ENCODE results near the gene CEP76. TPM values are rescaled to one million over a fixed set of nuclear protein-coding genes. Genes with fewer than 3 reads are reported as not detected.

CEP76 gene
- total RNA-seq, 1 experiment from 2014 or later, result 22.3 TPM

- H3K36me3 ChIP-seq (ENCODE audit: insufficient read depth, low read length, poor library complexity, severe bottlenecking), result no peaks in the 10 kb centered on the region
- intact Hi-C loops (cut with micrococcal nuclease; ENCODE audit: unreplicated experiment), result no loop called here
- no TSS peak for BruUV-seq (replicated peaks)
Measured at GRCh38 chr18:12750715-12751502, 48.4 kb upstream of the CEP76 start.

GRCh38 chr18:12750076-12750714, 47.7 kb upstream of the CEP76 start:
- DNase-seq (ENCODE audit: low spot score), result no peak
- H3K36me3 ChIP-seq (ENCODE audit: insufficient read depth, low read length, poor library complexity, severe bottlenecking), result no peaks in the 10 kb centered on the region
- H3K9me3 ChIP-seq (ENCODE audit: low read depth, low read length, poor library complexity, severe bottlenecking), result no peaks in the 10 kb centered on the region
- intact Hi-C loops (cut with micrococcal nuclease; ENCODE audit: unreplicated experiment), result no loop called here
- TF ChIP-seq CTCF (conservative IDR thresholded peaks at IDR 0.05; ENCODE audit: low read depth, low read length), result no peak
- no peak for TF ChIP-seq EZH2 (IDR thresholded peaks at IDR 0.05; ENCODE audit: borderline replicate concordance, low read depth, low read length, poor library complexity, severe bottlenecking)
- no peak overlapping the region for H3K27ac ChIP-seq (ENCODE audit: low read depth, low read length, poor library complexity, severe bottlenecking)
- no peak overlapping the region for H3K4me3 ChIP-seq (ENCODE audit: low read depth, low read length, poor library complexity, severe bottlenecking)
- BruUV-seq (replicated peaks), result no TSS peak
- POLR2A ChIA-PET (ENCODE audit: low non-redundant PET), result interaction anchor here (0.7 kb wide), 1 partner anchor 377 kb away, joined by 4 read pairs; no protein-coding TSS in a partner anchor
- CTCF ChIA-PET, result no interaction called here
- H3K4me1 ChIP-seq (ENCODE audit: insufficient read depth, low read length, poor library complexity, severe bottlenecking), result peaks cover 5% of the 10 kb centered on the region
- no peaks in the 10 kb centered on the region for H3K27me3 ChIP-seq (replicated peaks; ENCODE audit: insufficient read depth, low read depth, low read length, poor library complexity)

More at GRCh38 chr18:12750715-12751502, 48.4 kb upstream of the CEP76 start:
- ChIA-PET POLR2A (ENCODE audit: low non-redundant PET) (no interaction called here), CTCF (no interaction called here)
- Histone ChIP-seq H3K27me3 (replicated peaks; ENCODE audit: insufficient read depth, low read depth, low read length, poor library complexity) (no peaks in the 10 kb centered on the region), H3K4me3 (ENCODE audit: low read depth, low read length, poor library complexity, severe bottlenecking) (no peak overlapping the region), H3K27ac (ENCODE audit: low read depth, low read length, poor library complexity, severe bottlenecking) (no peak overlapping the region), H3K9me3 (ENCODE audit: low read depth, low read length, poor library complexity, severe bottlenecking) (no peaks in the 10 kb centered on the region), H3K4me1 (ENCODE audit: insufficient read depth, low read length, poor library complexity, severe bottlenecking) (no peaks in the 10 kb centered on the region)
- TF ChIP-seq EZH2 (IDR thresholded peaks at IDR 0.05; ENCODE audit: borderline replicate concordance, low read depth, low read length, poor library complexity, severe bottlenecking), result no peak
- DNase-seq (ENCODE audit: low spot score), result no peak

- intact Hi-C loops (cut with micrococcal nuclease; ENCODE audit: unreplicated experiment), result no loop called here
- CTCF ChIA-PET, result no interaction called here
Measured at GRCh38 chr18:12749121-12749520, 46.6 kb upstream of the CEP76 start.

More at GRCh38 chr18:12749121-12749520, 46.6 kb upstream of the CEP76 start:
- Histone ChIP-seq H3K4me1 (ENCODE audit: insufficient read depth, low read length, poor library complexity, severe bottlenecking) (peaks cover 7% of the 10 kb centered on the region), H3K27me3 (replicated peaks; ENCODE audit: insufficient read depth, low read depth, low read length, poor library complexity) (no peaks in the 10 kb centered on the region), H3K9me3 (ENCODE audit: low read depth, low read length, poor library complexity, severe bottlenecking) (no peaks in the 10 kb centered on the region), H3K27ac (ENCODE audit: low read depth, low read length, poor library complexity, severe bottlenecking) (no peak overlapping the region), H3K36me3 (ENCODE audit: insufficient read depth, low read length, poor library complexity, severe bottlenecking) (no peaks in the 10 kb centered on the region), H3K4me3 (ENCODE audit: low read depth, low read length, poor library complexity, severe bottlenecking) (no peak overlapping the region)
- no peak for DNase-seq (ENCODE audit: low spot score)
- POLR2A ChIA-PET (ENCODE audit: low non-redundant PET), result no interaction called here
- no peak for TF ChIP-seq EZH2 (IDR thresholded peaks at IDR 0.05; ENCODE audit: borderline replicate concordance, low read depth, low read length, poor library complexity, severe bottlenecking)
- no peak for TF ChIP-seq CTCF (conservative IDR thresholded peaks at IDR 0.05; ENCODE audit: low read depth, low read length)
- no TSS peak for BruUV-seq (replicated peaks)
